Measurements from ENCODE around the gene MRTFB. TPM values are rescaled to one million over a fixed set of nuclear protein-coding genes. Genes with fewer than 3 reads are reported as not detected.

Gene MRTFB
- total and polyA plus RNA-seq, 2 of the 13 experiments (the other 11 are each of a cell fraction or from before 2014, with no cell fraction given): 11.4 to 14.0 TPM

GRCh38 chr16:14074544-14074943 is 3.4 kb downstream of the MRTFB start:
- CTCF ChIA-PET (ENCODE audit: low intra/inter-chr PET ratio, low total read pairs): no interaction called here
- intact Hi-C loops (cut with micrococcal nuclease; ENCODE audit: unreplicated experiment) (loop anchor here (5.0 to 10.0 kb wide), 3 partner anchors 130 to 210 kb away; no protein-coding TSS in a partner anchor), in situ Hi-C loops (cut with HindIII; ENCODE audit: extremely low pct_ligation_motif_present, low pct_unique_long_range_greater_than_20kb) (no loop called here)
- Histone ChIP-seq H3K36me3 (replicated peaks in 1 of 2; ENCODE audit: control insufficient read depth in 1 of 2, insufficient read depth in 2 of 2, low read length in 2 of 2) (no peaks in the 10 kb centered on the region; a peak in 1 of 5 replicates), H3K4me1 (ENCODE audit: insufficient read depth, low read length) (peaks cover 37% of the 10 kb centered on the region), H2AFZ (ENCODE audit: low read length) (no peak overlapping the region), H3K9me3 (ENCODE audit: low read length) (no peaks in the 10 kb centered on the region), H3K27me3 (ENCODE audit: control insufficient read depth in 1 of 2, insufficient read depth in 2 of 2, low read length in 2 of 2) (no peaks in the 10 kb centered on the region; a peak in 1 of 5 replicates), H3K9ac (ENCODE audit: insufficient read depth, low read depth, low read length) (no peak overlapping the region), H4K20me1 (ENCODE audit: insufficient read depth, low read length) (no peaks in the 10 kb centered on the region), H3K79me2 (ENCODE audit: insufficient read depth, low read length) (peaks cover 50% of the 10 kb centered on the region), H3K27ac (ENCODE audit: extremely low read length, insufficient read depth, low read length) (no peak overlapping the region), H3K4me2 (ENCODE audit: low read depth, low read length) (no peak overlapping the region), H3K4me3 (replicated peaks in 1 of 3; ENCODE audit: insufficient read depth in 1 of 3, low read depth in 2 of 3, low read length in 3 of 3) (no peak overlapping the region)
- FAIRE-seq (no peak), ATAC-seq (no peak), DNase-seq (ENCODE audit: low spot score) (no peak)
- BruUV-seq (replicated peaks): no TSS peak
- POLR2A ChIA-PET: no interaction called here
- WGBS (ENCODE audit: low lambda C conversion rate): 85% methylated on average over 1 of the region's 1 CpG
- peak; percentile 79 for TF ChIP-seq NFE2L2 (IDR thresholded peaks at IDR 0.05; ENCODE audit: low read length)
- no peak for TF ChIP-seq ZKSCAN1 (IDR thresholded peaks at IDR 0.05; ENCODE audit: low read length)
- TF ChIP-seq ZNF607 (CRISPR knock-in tag; IDR thresholded peaks at IDR 0.05; ENCODE audit: borderline replicate concordance): no peak
- no peak for TF ChIP-seq ZNF234 (CRISPR knock-in tag; conservative IDR thresholded peaks at IDR 0.05)
- no peak for TF ChIP-seq ZIK1 (CRISPR knock-in tag; IDR thresholded peaks at IDR 0.05; ENCODE audit: borderline replicate concordance, low read depth)
- no peak for TF ChIP-seq CSRNP1 (CRISPR knock-in tag; IDR thresholded peaks at IDR 0.05)
- TF ChIP-seq TERF1 (CRISPR knock-in tag; IDR thresholded peaks at IDR 0.05): no peak
- TF ChIP-seq PRPF4 (IDR thresholded peaks at IDR 0.05; ENCODE audit: low read depth, low read length, poor library complexity, severe bottlenecking): no peak

Data from HepG2 (cell line).